ENCODE results near the gene USP25.

The USP25 gene

GRCh38 chr21:15809818-15810217 is 80.0 kb downstream of the USP25 start:
- TF ChIP-seq CREB5 (CRISPR knock-in tag; IDR thresholded peaks at IDR 0.05; ENCODE audit: low read depth) (no peak), ZNF70 (CRISPR knock-in tag; IDR thresholded peaks at IDR 0.05) (no peak), PPARA (CRISPR knock-in tag; IDR thresholded peaks at IDR 0.05; ENCODE audit: borderline replicate concordance) (no peak), BACH2 (CRISPR knock-in tag; IDR thresholded peaks at IDR 0.05; ENCODE audit: borderline replicate concordance) (no peak), ZNF8 (CRISPR knock-in tag; IDR thresholded peaks at IDR 0.05) (no peak), ZNF565 (CRISPR knock-in tag; conservative IDR thresholded peaks at IDR 0.05; ENCODE audit: low read depth) (no peak)
- ATAC-seq, result no peak

- no peak for TF ChIP-seq OSR1 (CRISPR knock-in tag; IDR thresholded peaks at IDR 0.05)
- no peak for TF ChIP-seq TOX (CRISPR knock-in tag; IDR thresholded peaks at IDR 0.05; ENCODE audit: borderline replicate concordance)
- TF ChIP-seq ZNF8 (CRISPR knock-in tag; IDR thresholded peaks at IDR 0.05), result no peak
- TF ChIP-seq ARNTL (CRISPR knock-in tag; IDR thresholded peaks at IDR 0.05; ENCODE audit: borderline replicate concordance, low read depth), result no peak
- TF ChIP-seq RARB (CRISPR knock-in tag; IDR thresholded peaks at IDR 0.05), result no peak
- TF ChIP-seq CSDC2 (CRISPR knock-in tag; IDR thresholded peaks at IDR 0.05), result no peak
- TF ChIP-seq PATZ1 (CRISPR knock-in tag; IDR thresholded peaks at IDR 0.05; ENCODE audit: borderline replicate concordance), result no peak
- no peak for TF ChIP-seq PPARA (CRISPR knock-in tag; IDR thresholded peaks at IDR 0.05; ENCODE audit: borderline replicate concordance)
- no peak for TF ChIP-seq ESRRG (CRISPR knock-in tag; IDR thresholded peaks at IDR 0.05)
- no peak for TF ChIP-seq SNAI2 (CRISPR knock-in tag; IDR thresholded peaks at IDR 0.05)
- TF ChIP-seq ZFP30 (CRISPR knock-in tag; IDR thresholded peaks at IDR 0.05), result no peak
- no peak for TF ChIP-seq POU6F1 (CRISPR knock-in tag; IDR thresholded peaks at IDR 0.05; ENCODE audit: borderline replicate concordance, low read depth)
- no peak for TF ChIP-seq GLIS3 (CRISPR knock-in tag; IDR thresholded peaks at IDR 0.05)
- no peak for TF ChIP-seq ZFP3 (CRISPR knock-in tag; IDR thresholded peaks at IDR 0.05)
- TF ChIP-seq ZNF565 (CRISPR knock-in tag; conservative IDR thresholded peaks at IDR 0.05; ENCODE audit: low read depth), result no peak
- no peak for TF ChIP-seq CSRNP3 (CRISPR knock-in tag; IDR thresholded peaks at IDR 0.05)
- TF ChIP-seq ZC3H10 (CRISPR knock-in tag; IDR thresholded peaks at IDR 0.05), result no peak
- no peak for TF ChIP-seq ISL1 (CRISPR knock-in tag; IDR thresholded peaks at IDR 0.05)
- TF ChIP-seq BACH2 (CRISPR knock-in tag; IDR thresholded peaks at IDR 0.05; ENCODE audit: borderline replicate concordance), result no peak
- no peak for ATAC-seq
These were observed 85.5 kb downstream of the USP25 start for GRCh38 chr21:15815285-15815684.

- no peak for ATAC-seq
- TF ChIP-seq ZNF8 (CRISPR knock-in tag; IDR thresholded peaks at IDR 0.05), result no peak
- TF ChIP-seq ISL1 (CRISPR knock-in tag; IDR thresholded peaks at IDR 0.05), result no peak
- no peak for TF ChIP-seq OSR1 (CRISPR knock-in tag; IDR thresholded peaks at IDR 0.05)
- no peak for TF ChIP-seq RARB (CRISPR knock-in tag; IDR thresholded peaks at IDR 0.05)
- TF ChIP-seq POU6F1 (CRISPR knock-in tag; IDR thresholded peaks at IDR 0.05; ENCODE audit: borderline replicate concordance, low read depth), result no peak
- no peak for TF ChIP-seq CSDC2 (CRISPR knock-in tag; IDR thresholded peaks at IDR 0.05)
- no peak for TF ChIP-seq ZNF70 (CRISPR knock-in tag; IDR thresholded peaks at IDR 0.05)
- TF ChIP-seq SNAI2 (CRISPR knock-in tag; IDR thresholded peaks at IDR 0.05), result no peak
- TF ChIP-seq ARNTL (CRISPR knock-in tag; IDR thresholded peaks at IDR 0.05; ENCODE audit: borderline replicate concordance, low read depth), result no peak
These were observed 90.5 kb downstream of the USP25 start for GRCh38 chr21:15820327-15820726.
